Central memory CD8-positive, alpha-beta T cell (primary cell): Measurements from ENCODE around the gene NFYC.
A peak's percentile ranks its signal among the peaks of the same experiment; 100 is the strongest.
"Not testable (repeated sequence)": the region's sequence is repeated elsewhere in the genome, so short reads cannot be mapped to it uniquely, and the experiment has no call there.

ENCODE experiments used
- ATAC-seq: fragments of 150-1000 bp; cut with Tn5 transposase; replicated peaks from 2 replicates; pipeline ENCODE4 v1.10.0; 2022; ENCODE audit warnings: mild to moderate bottlenecking, moderate FRiP score, moderate number of reproducible peaks; ENCODE audit not compliant: poor library complexity, severe bottlenecking; ENCODE audit errors: extremely low read depth
- DNase-seq, 2 donors: peaks; one replicate each; pipeline ENCODE4 v3.0.0; 2021; ENCODE audit warnings: low spot score in 2 of 2
- H3K27ac Mint-ChIP-seq: one replicate; pipeline ENCODE4 v1.8.0; 2022; ENCODE audit warnings: low read depth, mild to moderate bottlenecking, moderate library complexity, mixed read lengths
- H3K27me3 Mint-ChIP-seq: one replicate; pipeline ENCODE4 v1.8.0; 2022; ENCODE audit warnings: mixed read lengths
- H3K36me3 Mint-ChIP-seq: one replicate; pipeline ENCODE4 v1.8.0; 2022; ENCODE audit warnings: mild to moderate bottlenecking, moderate library complexity, mixed read lengths; ENCODE audit not compliant: insufficient read depth
- H3K4me1 Mint-ChIP-seq: one replicate; pipeline ENCODE4 v1.8.0; 2022; ENCODE audit warnings: mixed read lengths
- H3K4me3 Mint-ChIP-seq: one replicate; pipeline ENCODE4 v1.8.0; 2022; ENCODE audit warnings: mild to moderate bottlenecking, moderate library complexity, mixed read lengths
- H3K9me3 Mint-ChIP-seq: one replicate; pipeline ENCODE4 v1.8.0; 2022; ENCODE audit warnings: mixed read lengths

NFYC gene

DNA sequence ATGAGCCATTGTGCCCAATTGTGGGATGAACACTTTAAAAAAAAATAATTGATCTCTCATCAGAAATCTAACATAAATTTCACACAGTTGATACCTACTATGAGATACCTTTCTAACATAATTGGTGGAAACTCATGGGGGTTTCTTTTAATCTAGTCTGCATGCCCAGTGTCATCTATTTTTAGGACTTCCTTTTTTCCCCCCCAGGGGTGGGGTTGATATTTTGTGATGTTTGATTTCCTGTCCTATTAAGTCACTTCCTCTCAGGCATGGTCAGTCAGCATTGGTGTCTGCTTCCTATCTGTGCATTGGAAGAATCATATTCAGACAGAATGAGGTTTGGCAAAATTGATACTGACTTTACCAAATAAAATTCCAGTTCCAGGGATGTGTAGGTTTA, 21.5 kb downstream of the NFYC start:
- peak; percentile 15 for ATAC-seq
- Mint-ChIP-seq H3K9me3 (no peaks in the 10 kb centered on the region), H3K27me3 (no peaks in the 10 kb centered on the region), H3K27ac (peak overlapping the region; percentile 80), H3K4me3 (peak overlapping the region; percentile 51), H3K4me1 (peaks cover 61% of the 10 kb centered on the region), H3K36me3 (peaks cover 18% of the 10 kb centered on the region)
- no peak for DNase-seq

- no peak overlapping the region for H3K4me3 Mint-ChIP-seq
Observed at GRCh38 chr1:40715491-40716059, 24.1 kb downstream of the NFYC start.

GRCh38 chr1:40717065-40717464, 25.6 kb downstream of the NFYC start:
- no peaks in the 10 kb centered on the region for H3K9me3 Mint-ChIP-seq
- ATAC-seq (no peak), DNase-seq (no peak)
- no peak overlapping the region for H3K27ac Mint-ChIP-seq
- no peak overlapping the region for H3K4me3 Mint-ChIP-seq
- peaks cover 8% of the 10 kb centered on the region for H3K36me3 Mint-ChIP-seq
- no peaks in the 10 kb centered on the region for H3K27me3 Mint-ChIP-seq
- H3K4me1 Mint-ChIP-seq, result peaks cover 36% of the 10 kb centered on the region

More at GRCh38 chr1:40715491-40716059, 24.1 kb downstream of the NFYC start:
- ATAC-seq (no peak), DNase-seq (no peak)
- H3K36me3 Mint-ChIP-seq, result peaks cover 8% of the 10 kb centered on the region
- H3K9me3 Mint-ChIP-seq, result no peaks in the 10 kb centered on the region
- H3K27ac Mint-ChIP-seq, result no peak overlapping the region
- H3K4me1 Mint-ChIP-seq, result peaks cover 45% of the 10 kb centered on the region
- H3K27me3 Mint-ChIP-seq, result no peaks in the 10 kb centered on the region

DNA sequence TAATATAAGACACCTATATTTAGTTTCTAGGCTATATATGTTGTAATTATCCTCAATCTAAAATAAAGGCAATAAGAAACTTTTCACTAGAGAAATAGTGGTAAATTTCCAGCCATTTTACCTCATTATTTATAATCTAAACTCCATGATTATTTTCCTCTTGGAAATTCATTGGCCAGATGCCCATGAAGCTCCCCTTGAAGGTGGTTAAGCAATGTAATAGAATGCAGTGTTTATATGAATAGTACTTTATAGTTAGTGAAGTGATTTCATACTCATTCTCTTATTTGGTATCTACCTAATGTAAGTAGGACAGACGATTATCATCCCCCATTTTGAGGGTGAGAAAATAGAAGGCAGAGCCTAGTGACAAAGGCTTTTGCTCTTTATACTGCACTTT, 26.5 kb downstream of the NFYC start:
- Mint-ChIP-seq H3K27me3 (no peaks in the 10 kb centered on the region), H3K9me3 (no peaks in the 10 kb centered on the region), H3K4me3 (no peak overlapping the region), H3K27ac (no peak overlapping the region), H3K36me3 (peaks cover 10% of the 10 kb centered on the region), H3K4me1 (peaks cover 39% of the 10 kb centered on the region)
- ATAC-seq (no peak), DNase-seq (no peak)

DNA sequence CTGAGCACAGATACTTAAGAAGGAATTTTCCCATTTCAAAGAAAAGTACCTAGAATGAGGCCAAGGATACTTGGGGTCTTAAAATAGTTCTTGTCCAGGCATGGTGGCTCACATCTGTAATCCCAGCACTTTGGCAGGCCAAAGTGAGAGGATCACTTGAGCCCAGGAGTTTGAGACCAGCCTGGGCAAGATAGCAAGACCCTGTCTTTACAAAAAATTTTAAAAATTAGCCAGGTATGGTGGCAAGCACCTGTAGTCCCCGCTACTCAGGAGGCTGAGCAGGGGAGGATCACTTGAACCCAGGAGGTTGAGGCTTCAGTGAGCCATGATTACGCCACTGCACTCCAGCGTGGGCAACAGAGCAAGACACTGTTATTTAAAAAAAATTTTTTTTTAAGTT, 29.0 kb downstream of the NFYC start:
- Mint-ChIP-seq H3K27me3 (no peaks in the 10 kb centered on the region), H3K27ac (no peak overlapping the region), H3K4me3 (no peak overlapping the region), H3K4me1 (peaks cover 50% of the 10 kb centered on the region), H3K36me3 (peaks cover 4% of the 10 kb centered on the region), H3K9me3 (no peaks in the 10 kb centered on the region)
- DNase-seq, result no peak
- ATAC-seq, result no peak

DNA sequence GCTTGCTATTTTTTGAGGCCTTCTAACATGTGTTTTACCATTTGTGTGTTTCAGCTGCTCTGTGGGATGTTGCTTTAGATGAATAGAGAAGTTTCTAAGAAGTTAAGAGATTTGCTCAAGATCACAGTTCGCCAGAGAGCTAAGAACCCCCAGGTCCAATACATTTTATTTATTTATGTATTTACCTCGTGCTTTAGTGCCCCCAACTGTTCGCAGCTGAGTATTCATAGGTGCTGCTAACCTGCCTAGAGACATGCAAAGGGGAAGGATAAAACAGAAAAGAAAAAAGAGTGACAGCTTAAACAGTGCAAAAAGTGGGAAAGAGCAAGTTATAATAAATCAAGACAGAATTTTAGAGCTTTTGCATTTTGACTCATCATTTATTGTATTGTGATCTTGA, 31.1 kb downstream of the NFYC start:
- DNase-seq, result no peak
- H3K36me3 Mint-ChIP-seq, result peaks cover 6% of the 10 kb centered on the region
- H3K27me3 Mint-ChIP-seq, result no peaks in the 10 kb centered on the region
- H3K4me3 Mint-ChIP-seq, result no peak overlapping the region
- no peak overlapping the region for H3K27ac Mint-ChIP-seq
- no peak for ATAC-seq
- H3K9me3 Mint-ChIP-seq, result no peaks in the 10 kb centered on the region
- H3K4me1 Mint-ChIP-seq, result peaks cover 47% of the 10 kb centered on the region

DNA sequence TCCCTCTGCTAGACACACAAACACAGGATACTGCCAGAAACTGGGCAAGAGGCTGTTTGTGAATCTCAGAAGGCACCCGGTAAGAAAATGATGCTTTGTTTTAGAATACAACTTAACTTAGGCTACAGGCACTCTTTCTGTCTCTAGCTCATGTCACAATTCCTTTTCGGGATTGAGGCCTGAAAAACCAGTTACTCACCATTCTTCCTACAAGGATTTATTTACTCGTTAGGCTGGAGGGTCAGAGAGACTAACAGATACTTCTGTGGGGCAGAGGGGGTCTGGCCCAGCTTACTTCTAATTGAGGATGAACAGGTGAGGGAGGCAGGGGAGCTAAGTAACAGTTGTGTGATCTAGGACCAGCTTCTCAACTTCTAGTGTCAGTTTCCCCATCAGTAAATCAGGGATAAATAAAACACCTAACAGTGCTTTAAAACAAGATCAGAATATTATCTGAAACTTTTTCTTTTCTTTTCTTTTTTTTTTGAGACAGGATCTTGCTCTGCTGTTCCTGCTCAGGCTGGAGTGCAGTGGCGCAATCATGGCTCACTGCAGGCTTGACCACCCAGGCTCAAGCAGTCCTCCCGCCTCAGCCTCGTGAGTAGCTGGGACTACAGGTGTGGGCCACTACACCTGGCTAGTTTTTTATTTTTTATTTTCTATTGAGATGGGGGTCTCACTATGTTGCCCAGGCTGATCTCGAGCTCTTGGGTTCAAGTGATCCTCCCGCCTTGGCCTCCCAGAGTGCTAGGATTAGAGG, 31.9 kb downstream of the NFYC start:
- peaks cover 43% of the 10 kb centered on the region for H3K4me1 Mint-ChIP-seq
- H3K27me3 Mint-ChIP-seq, result no peaks in the 10 kb centered on the region
- ATAC-seq (no peak), DNase-seq (no peak)
- no peak overlapping the region for H3K4me3 Mint-ChIP-seq
- H3K36me3 Mint-ChIP-seq, result peaks cover 6% of the 10 kb centered on the region
- H3K27ac Mint-ChIP-seq, result peak overlapping the region; percentile 16
- no peaks in the 10 kb centered on the region for H3K9me3 Mint-ChIP-seq

DNA sequence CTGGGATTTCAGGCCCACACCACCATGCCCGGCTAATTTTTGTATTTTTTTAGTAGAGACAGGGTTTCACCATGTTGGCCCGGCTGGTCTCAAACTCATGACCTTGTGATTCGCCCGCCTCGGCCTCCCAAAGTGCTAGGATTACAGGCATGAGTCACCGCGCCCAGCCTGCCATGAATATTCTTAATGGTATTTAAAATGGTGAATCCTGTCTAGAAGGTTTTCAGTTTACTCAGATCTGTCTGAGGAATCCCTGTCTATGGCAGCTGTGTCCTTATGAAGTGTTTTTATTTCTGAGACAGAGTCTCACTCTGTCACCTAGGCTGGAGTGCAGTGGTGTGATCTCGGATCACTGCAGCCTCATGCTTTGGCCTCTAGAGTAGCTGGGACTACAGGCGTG, 36.2 kb downstream of the NFYC start:
- not testable (repeated sequence) for H3K36me3 Mint-ChIP-seq, H3K4me3 Mint-ChIP-seq, ATAC-seq, H3K27ac Mint-ChIP-seq, H3K9me3 Mint-ChIP-seq, H3K27me3 Mint-ChIP-seq, DNase-seq
- H3K4me1 Mint-ChIP-seq, result peaks cover 66% of the 10 kb centered on the region

GRCh38 chr1:40729316-40729862, 37.9 kb downstream of the NFYC start:
- H3K9me3 Mint-ChIP-seq, ATAC-seq, H3K27me3 Mint-ChIP-seq, H3K4me3 Mint-ChIP-seq, DNase-seq, H3K36me3 Mint-ChIP-seq: not testable (repeated sequence)
- Mint-ChIP-seq H3K27ac (peak overlapping the region; percentile 21), H3K4me1 (peaks cover 61% of the 10 kb centered on the region)

- Mint-ChIP-seq H3K36me3 (no peaks in the 10 kb centered on the region), H3K9me3 (no peaks in the 10 kb centered on the region), H3K27ac (no peak overlapping the region), H3K4me1 (peaks cover 50% of the 10 kb centered on the region), H3K4me3 (no peak overlapping the region), H3K27me3 (no peaks in the 10 kb centered on the region)
- DNase-seq, result no peak
- ATAC-seq, result no peak
Observed at GRCh38 chr1:40732756-40733301, 41.3 kb downstream of the NFYC start.

DNA sequence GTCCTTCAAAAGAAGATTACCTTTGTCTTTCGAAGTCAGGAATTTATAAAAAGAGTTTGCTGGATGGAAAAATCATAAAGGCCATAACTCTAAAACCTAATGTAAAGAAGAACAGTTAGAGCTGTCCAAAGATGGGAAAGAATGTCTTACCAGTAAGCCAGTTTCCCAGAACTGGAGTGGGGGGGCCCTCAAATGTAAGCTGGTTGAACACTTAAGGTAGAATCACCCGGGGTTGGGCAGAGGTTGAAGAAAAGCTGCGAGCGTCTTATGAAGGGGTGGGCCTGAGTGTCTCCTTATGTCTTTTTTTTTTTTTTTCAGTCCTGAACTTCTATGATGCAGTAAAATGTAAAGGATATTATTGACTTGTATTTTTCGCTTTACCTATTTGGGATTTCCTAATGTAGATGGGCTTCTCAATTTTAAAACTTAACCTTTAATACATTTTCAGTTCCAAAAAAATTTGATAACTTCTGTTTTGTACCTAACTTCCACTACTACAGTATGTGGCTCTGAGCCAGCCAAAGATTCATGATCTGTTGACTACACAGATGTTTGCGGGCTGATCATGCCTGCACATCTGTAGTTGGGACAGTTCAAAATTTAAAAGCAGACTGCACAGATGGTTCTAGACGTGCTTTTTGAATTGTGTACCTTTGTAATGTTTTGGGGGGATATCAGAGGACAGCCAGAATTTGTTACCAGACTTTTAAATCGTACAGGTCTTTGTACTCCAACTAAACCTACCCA, 43.6 kb downstream of the NFYC start:
- peak overlapping the region; percentile 71 for H3K27ac Mint-ChIP-seq
- H3K4me3 Mint-ChIP-seq, result no peak overlapping the region
- H3K36me3 Mint-ChIP-seq, result peaks cover 8% of the 10 kb centered on the region
- ATAC-seq (no peak), DNase-seq (no peak)
- H3K27me3 Mint-ChIP-seq, result no peaks in the 10 kb centered on the region
- peaks cover 48% of the 10 kb centered on the region for H3K4me1 Mint-ChIP-seq
- no peaks in the 10 kb centered on the region for H3K9me3 Mint-ChIP-seq

DNA sequence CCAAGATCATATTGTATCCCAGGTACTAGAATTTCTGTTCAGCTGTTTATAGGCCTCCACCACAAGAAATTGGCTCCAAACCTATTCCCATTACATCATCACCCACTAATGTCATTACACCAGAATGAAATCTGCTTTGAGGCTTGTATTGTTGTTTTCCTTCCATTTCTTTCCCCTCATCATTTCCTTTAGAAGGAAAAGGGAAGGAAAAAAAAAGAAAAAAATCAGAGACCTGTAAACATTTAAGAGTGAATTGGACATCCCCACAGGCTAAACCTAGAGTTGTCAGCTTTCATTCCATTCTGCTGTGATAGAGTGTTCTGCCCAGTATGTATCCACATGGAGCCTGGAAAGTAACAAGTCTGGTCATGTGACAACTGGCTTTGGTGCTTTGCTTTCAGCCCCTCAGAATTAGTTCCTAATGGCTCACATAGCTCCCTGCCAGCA, 44.6 kb downstream of the NFYC start:
- ATAC-seq (no peak), DNase-seq (no peak)
- no peak overlapping the region for H3K27ac Mint-ChIP-seq
- H3K4me1 Mint-ChIP-seq, result peaks cover 46% of the 10 kb centered on the region
- no peaks in the 10 kb centered on the region for H3K9me3 Mint-ChIP-seq
- no peak overlapping the region for H3K4me3 Mint-ChIP-seq
- H3K36me3 Mint-ChIP-seq, result peaks cover 13% of the 10 kb centered on the region
- H3K27me3 Mint-ChIP-seq, result no peaks in the 10 kb centered on the region
